H1 (cell line): ENCODE data around the gene NUDT19. TPM values are rescaled to one million over a fixed set of nuclear protein-coding genes. Genes with fewer than 3 reads are reported as not detected.
"Not testable (repeated sequence)": the region's sequence is repeated elsewhere in the genome, so short reads cannot be mapped to it uniquely, and the experiment has no call there.

Experiments used
- CTCF ChIA-PET: fragments of 300-600 bp; sonication (Branson Sonifier 250); formaldehyde crosslinking; loops from one replicate; lab custom pipeline; 2021; ENCODE audit not compliant: partially characterized antibody; lab: Charles Lee
- POLR2A ChIA-PET: fragments of 300-600 bp; sonication (Branson Sonifier 250); formaldehyde crosslinking; loops from one replicate; lab custom pipeline; 2021; ENCODE audit warnings: inconsistent platforms; ENCODE audit not compliant: partially characterized antibody; lab: Charles Lee
- DNase-seq, 2 experiments: peaks; one replicate each; pipeline versions ENCODE4 v3.0.0 to v3.0.0-alpha.2; 2010 to 2022; ENCODE audit warnings: low spot score in 2 of 2, low read depth in 1 of 2, mixed read lengths in 1 of 2
- FAIRE-seq: peaks from 2 replicates; lab custom pipeline; 2011; peaks lifted over from hg19 to GRCh38; lab: Jason Lieb, UNC
- H2AFZ ChIP-seq: 2 replicates; pipeline ENCODE4 v1.8.1; 2012; ENCODE audit warnings: low read length, inconsistent platforms
- H2AK5ac ChIP-seq: 2 replicates; pipeline ENCODE4 v1.6.1; 2013; ENCODE audit warnings: low read depth, low read length
- H2BK120ac ChIP-seq: replicated peaks from 2 replicates; pipeline ENCODE3; 2013; ENCODE audit warnings: low read depth, low read length, inconsistent platforms
- H2BK12ac ChIP-seq: 2 replicates; pipeline ENCODE4 v1.6.1; 2013; ENCODE audit warnings: low read depth, low read length
- H2BK15ac ChIP-seq: 2 replicates; pipeline ENCODE4 v1.6.1; 2013; ENCODE audit warnings: low read length
- H2BK20ac ChIP-seq: 2 replicates; pipeline ENCODE4 v1.6.1; 2013; ENCODE audit warnings: low read length
- H2BK5ac ChIP-seq: 2 replicates; pipeline ENCODE4 v1.6.1; 2013; ENCODE audit warnings: low read depth, low read length
- H3K14ac ChIP-seq: 2 replicates; pipeline ENCODE4 v1.6.1; 2013; ENCODE audit warnings: inconsistent platforms; ENCODE audit not compliant: insufficient read length
- H3K18ac ChIP-seq: 2 replicates; pipeline ENCODE4 v1.6.1; 2013; ENCODE audit warnings: low read length; ENCODE audit errors: extremely low read depth
- H3K23ac ChIP-seq: 2 replicates; pipeline ENCODE4 v1.6.1; 2013; ENCODE audit warnings: inconsistent platforms; ENCODE audit not compliant: insufficient read length
- H3K23me2 ChIP-seq: 2 replicates; pipeline ENCODE4 v1.6.1; 2013; ENCODE audit warnings: low read depth, low read length
- H3K27ac ChIP-seq: 2 replicates; pipeline ENCODE4 v1.6.1; 2011; ENCODE audit warnings: low read depth, low read length, inconsistent platforms
- H3K27me3 ChIP-seq, 4 experiments: replicated peaks in 1 of 4; 1 replicate in 1 of 4; 2 replicates in 3 of 4; pipeline versions ENCODE4 v1.6.1 to v1.8.1; 2011 to 2013; ENCODE audit warnings: low read length in 3 of 4, mild to moderate bottlenecking in 3 of 4, inconsistent platforms in 2 of 4, mixed read lengths in 2 of 4, moderate library complexity in 1 of 4; ENCODE audit not compliant: control insufficient read depth in 3 of 4, insufficient read depth in 3 of 4; ENCODE audit errors: extremely low read depth in 1 of 4
- H3K36me3 ChIP-seq, 4 experiments: 2 replicates each; pipeline versions ENCODE4 v1.6.1 to v1.8.1; 2011 to 2013; ENCODE audit warnings: mild to moderate bottlenecking in 4 of 4, low read length in 3 of 4, moderate library complexity in 2 of 4, control low read depth in 1 of 4, inconsistent platforms in 1 of 4; ENCODE audit not compliant: insufficient read depth in 4 of 4, control insufficient read depth in 2 of 4
- H3K4ac ChIP-seq: replicated peaks from 2 replicates; pipeline ENCODE3; 2013; ENCODE audit warnings: low read length, low read depth, mixed read lengths, inconsistent platforms; ENCODE audit not compliant: insufficient read length
- H3K4me1 ChIP-seq, 4 experiments: replicated peaks in 1 of 4; 1 replicate in 1 of 4; 2 replicates in 3 of 4; pipeline versions ENCODE4 v1.6.1 to v1.8.1; 2011 to 2013; ENCODE audit warnings: low read length in 3 of 4, inconsistent platforms in 2 of 4, mixed read lengths in 1 of 4; ENCODE audit not compliant: insufficient read depth in 4 of 4, control insufficient read depth in 3 of 4
- H3K4me2 ChIP-seq, 2 experiments: 2 replicates each; pipeline versions ENCODE4 v1.6.1 to v1.8.1; 2011 to 2013; ENCODE audit warnings: low read depth in 2 of 2, low read length in 2 of 2, control low read depth in 1 of 2, inconsistent platforms in 1 of 2, mild to moderate bottlenecking in 1 of 2; ENCODE audit not compliant: insufficient read depth in 1 of 2
- H3K4me3 ChIP-seq, 4 experiments: fragments of 200-600, 300-600 bp in 1 of 4; sonication (generic), shearing (Covaris generic), sonication (Bioruptor Twin) in 1 of 4; 2 replicates each; pipeline versions ENCODE4 v1.5.1 to v1.8.1; 2011 to 2016; ENCODE audit warnings: low read length in 4 of 4, low read depth in 3 of 4, control low read depth in 2 of 4, inconsistent platforms in 2 of 4, mild to moderate bottlenecking in 2 of 4, mixed read lengths in 1 of 4, moderate library complexity in 1 of 4; ENCODE audit not compliant: insufficient read depth in 2 of 4; ENCODE audit errors: extremely low read depth in 1 of 4
- H3K56ac ChIP-seq: replicated peaks from 2 replicates; pipeline ENCODE3; 2013; ENCODE audit warnings: low read depth, mild to moderate bottlenecking, mixed read lengths, low read length, inconsistent platforms; ENCODE audit not compliant: insufficient read length
- H3K79me1 ChIP-seq: 2 replicates; pipeline ENCODE4 v1.6.1; 2013; ENCODE audit warnings: low read depth, low read length, control low read depth
- H3K79me2 ChIP-seq, 2 experiments: 2 replicates each; pipeline versions ENCODE4 v1.6.1 to v1.8.1; 2012 to 2013; ENCODE audit warnings: low read length in 2 of 2, mild to moderate bottlenecking in 2 of 2, inconsistent platforms in 1 of 2; ENCODE audit not compliant: insufficient read depth in 2 of 2, control insufficient read depth in 1 of 2
- H3K9ac ChIP-seq, 4 experiments: replicated peaks in 1 of 4; 1 replicate in 1 of 4; 2 replicates in 3 of 4; pipeline versions ENCODE4 v1.6.1 to v1.8.1; 2011 to 2013; ENCODE audit warnings: low read depth in 3 of 4, low read length in 3 of 4, control low read depth in 2 of 4, mild to moderate bottlenecking in 2 of 4, moderate library complexity in 2 of 4, inconsistent platforms in 1 of 4; ENCODE audit errors: extremely low read depth in 1 of 4
- H3K9me3 ChIP-seq, 2 experiments: 2 replicates each; pipeline versions ENCODE4 v1.6.1 to v1.8.1; 2012 to 2013; ENCODE audit warnings: mild to moderate bottlenecking in 2 of 2, moderate library complexity in 2 of 2, control low read depth in 1 of 2, inconsistent platforms in 1 of 2, low read depth in 1 of 2, low read length in 1 of 2, mixed read lengths in 1 of 2; ENCODE audit not compliant: insufficient read depth in 2 of 2
- H4K20me1 ChIP-seq, 2 experiments: replicated peaks in 1 of 2; 2 replicates each; pipeline versions ENCODE3 to v1.8.1; 2011 to 2013; ENCODE audit warnings: inconsistent platforms in 2 of 2, low read length in 2 of 2, mild to moderate bottlenecking in 1 of 2; ENCODE audit not compliant: insufficient read depth in 2 of 2, control insufficient read depth in 1 of 2
- H4K5ac ChIP-seq: 2 replicates; pipeline ENCODE4 v1.6.1; 2013; ENCODE audit warnings: low read length, low read depth, mixed read lengths, inconsistent platforms; ENCODE audit not compliant: insufficient read length
- H4K8ac ChIP-seq: 2 replicates; pipeline ENCODE4 v1.8.0; 2013; ENCODE audit warnings: mild to moderate bottlenecking, moderate library complexity, low read length, inconsistent platforms; ENCODE audit not compliant: insufficient read depth; ENCODE audit errors: extremely low read depth
- H4K91ac ChIP-seq: replicated peaks from 2 replicates; pipeline ENCODE3; 2013; ENCODE audit warnings: low read length, mixed read lengths, inconsistent platforms; ENCODE audit not compliant: insufficient read length
- CTCF ChIP-seq, 3 experiments: IDR thresholded peaks; 1 replicate in 2 of 3; 2 replicates in 1 of 3; pipeline versions ENCODE4 v1.5.1 to v1.6.1; 2011; ENCODE audit warnings: low read length in 3 of 3, mild to moderate bottlenecking in 3 of 3, inconsistent platforms in 2 of 3, low read depth in 1 of 3, moderate library complexity in 1 of 3; ENCODE audit not compliant: insufficient read depth in 1 of 3; ENCODE audit errors: control extremely low read depth in 1 of 3
- WGBS, 2 experiments: shearing (Covaris generic) in 1 of 2; methylation state at CpG; one replicate each; pipeline versions ENCODE4 v1.1.6 to v1.1.7; 2013 to 2015; ENCODE audit warnings: low lambda C conversion rate in 2 of 2, mixed read lengths in 2 of 2, inconsistent platforms in 1 of 2, low coverage in 1 of 2, missing lambda C conversion rate in 1 of 2; ENCODE audit not compliant: insufficient replicate concordance in 2 of 2, insufficient coverage in 1 of 2, insufficient read length in 1 of 2; ENCODE audit errors: extremely low coverage in 1 of 2, missing lambda C conversion rate in 1 of 2; 5-methylcytosine and 5-hydroxymethylcytosine counted together
- polyA plus RNA-seq, 7 experiments: library from polyadenylated mRNA; depleted of rRNA in 3 of 7; stranded (reverse) in 5 of 7; unstranded in 2 of 7; fragments of >200 nt in 5 of 7; fragments of 200-250 nt in 2 of 7; gene quantifications; 1 replicate in 5 of 7; 2 replicates in 1 of 7; 4 replicates in 1 of 7; pipeline versions ENCODE4 v1.2.1 to v1.2.3, GENCODE V29; 2011 to 2013; ENCODE audit warnings: missing spikeins in 2 of 7, mixed read lengths in 2 of 7
- total RNA-seq: library from RNA; stranded (reverse); fragmentation: NEBNext Ultra II Directional; extraction: Animal tissue kit (Norgen Biotek cat#: 25700); gene quantifications from 2 replicates; pipeline ENCODE4 v1.2.1, GENCODE V29; 2021

NUDT19 gene
- total and polyA plus RNA-seq, 2 of the 8 experiments (the other 6 are each of a cell fraction or from before 2014, with no cell fraction given) = 2.0 to 3.3 TPM

- peak in 2 of 3 experiments; percentile 26 to 40; a peak in 3 of 4 replicates for TF ChIP-seq CTCF (IDR thresholded peaks at IDR 0.05; ENCODE audit: control extremely low read depth in 1 of 3, insufficient read depth in 1 of 3, low read depth in 1 of 3, low read length in 3 of 3)
Observed at GRCh38 chr19:32651729-32652140, 39.9 kb upstream of the NUDT19 start (continued).

- not testable (repeated sequence) for H2BK120ac ChIP-seq, H4K5ac ChIP-seq, H4K8ac ChIP-seq, H3K4me3 ChIP-seq, H2BK15ac ChIP-seq, H3K79me1 ChIP-seq, H3K4ac ChIP-seq, H3K23ac ChIP-seq, H3K9ac ChIP-seq, H3K4me2 ChIP-seq, H2BK20ac ChIP-seq, H3K27me3 ChIP-seq, H2AK5ac ChIP-seq, H2BK12ac ChIP-seq, FAIRE-seq, H2BK5ac ChIP-seq, H3K14ac ChIP-seq, H2AFZ ChIP-seq, H3K79me2 ChIP-seq, H3K4me1 ChIP-seq, H3K9me3 ChIP-seq, H3K27ac ChIP-seq, H3K23me2 ChIP-seq, H4K91ac ChIP-seq, H4K20me1 ChIP-seq, H3K18ac ChIP-seq, DNase-seq, H3K56ac ChIP-seq
- H3K36me3 ChIP-seq = peaks cover 0 to 14% (median 9%) of the 10 kb centered on the region in 4 experiments; a peak in 5 of 8 replicates
- 87% methylated on average over 12 of the region's 13 CpGs; no CpG with 5 or more reads in 1 of the 2 experiments for WGBS, 2 experiments
- ChIA-PET POLR2A (interaction anchor here (0.5 to 1.1 kb wide), 3 partner anchors 21 to 265 kb away, joined by 3 read pairs; no protein-coding TSS in a partner anchor), CTCF (interaction anchor here (0.5 to 3.8 kb wide), 10 partner anchors 19 to 461 kb away, joined by 3 to 15 read pairs (median 3); no protein-coding TSS in a partner anchor)
Observed at GRCh38 chr19:32652331-32652730, 39.3 kb upstream of the NUDT19 start.
